SU-DHL-6 (cell line): ENCODE results near the gene SNX27.
"Not testable (repeated sequence)": the region's sequence is repeated elsewhere in the genome, so short reads cannot be mapped to it uniquely, and the experiment has no call there.

Experiments used
- H2AFZ ChIP-seq: fragments of 200-600 bp; sonication (generic); 2 replicates; pipeline ENCODE4 v1.6.1; 2014; ENCODE audit warnings: low read depth, mild to moderate bottlenecking, moderate library complexity, mixed read lengths, antibody characterized with exemption, low read length; ENCODE audit not compliant: severe bottlenecking
- H3F3A ChIP-seq: fragments of 200-600 bp; shearing (Covaris generic); 2 replicates; pipeline ENCODE4 v1.6.0; 2016; ENCODE audit warnings: antibody characterized with exemption, mild to moderate bottlenecking; ENCODE audit not compliant: insufficient read depth
- H3K27ac ChIP-seq: fragments of 200-600 bp; sonication (generic); 2 replicates; pipeline ENCODE4 v1.5.1; 2016; ENCODE audit warnings: low read depth, mild to moderate bottlenecking, low read length, moderate library complexity, mixed read lengths
- H3K27me3 ChIP-seq: fragments of 200-600 bp; sonication (generic), shearing (Covaris generic); 2 replicates; pipeline ENCODE4 v1.6.0; 2014; ENCODE audit warnings: mild to moderate bottlenecking, low read length
- H3K36me3 ChIP-seq: fragments of 200-600 bp; sonication (generic); 2 replicates; pipeline ENCODE4 v1.6.1; 2014; ENCODE audit warnings: mild to moderate bottlenecking, low read length, mixed read lengths
- H3K4me2 ChIP-seq: fragments of 300-600, 200-600 bp; shearing (Covaris generic), sonication (generic); 2 replicates; pipeline ENCODE4 v1.6.0; 2014; ENCODE audit warnings: low read length, low read depth, mild to moderate bottlenecking; ENCODE audit not compliant: poor library complexity, severe bottlenecking
- H3K4me3 ChIP-seq: fragments of 200-600 bp; sonication (generic); 2 replicates; pipeline ENCODE4 v1.5.1; 2014; ENCODE audit warnings: antibody characterized with exemption, low read length, mild to moderate bottlenecking, mixed read lengths; ENCODE audit not compliant: insufficient read depth, poor library complexity, severe bottlenecking
- H3K79me2 ChIP-seq: fragments of 200-600 bp; sonication (generic); 2 replicates; pipeline ENCODE4 v1.6.1; 2014; ENCODE audit warnings: mild to moderate bottlenecking, low read length, moderate library complexity; ENCODE audit not compliant: insufficient read depth
- H3K9ac ChIP-seq: fragments of 200-600 bp; sonication (generic); 2 replicates; pipeline ENCODE4 v1.7.0; 2014; ENCODE audit warnings: mild to moderate bottlenecking, low read length
- H3K9me2 ChIP-seq: fragments of 200-600 bp; sonication (generic); replicated peaks from 2 replicates; pipeline ENCODE4 v1.6.1; 2014; ENCODE audit warnings: low read length; ENCODE audit not compliant: insufficient read depth
- H3K9me3 ChIP-seq: fragments of 200-600 bp; sonication (generic); 2 replicates; pipeline ENCODE4 v1.6.1; 2014; ENCODE audit warnings: low read length, mixed read lengths; ENCODE audit not compliant: insufficient read depth
- H4K20me1 ChIP-seq: fragments of 200-600 bp; sonication (generic); 2 replicates; pipeline ENCODE4 v1.6.1; 2014; ENCODE audit warnings: low read depth, mild to moderate bottlenecking, antibody characterized with exemption, low read length, moderate library complexity, mixed read lengths
- CTCF ChIP-seq: fragments of 200-600 bp; sonication (generic); IDR thresholded peaks from one replicate; pipeline ENCODE4 v1.5.1; 2017; ENCODE audit warnings: antibody characterized with exemption, mild to moderate bottlenecking, low read length, moderate library complexity; ENCODE audit not compliant: insufficient read depth, poor library complexity, severe bottlenecking
- EZH2phosphoT487 ChIP-seq: fragments of 200-600 bp; sonication (generic), shearing (Covaris generic); conservative IDR thresholded peaks from 2 replicates; pipeline ENCODE4 v1.6.1; 2018; ENCODE audit warnings: mild to moderate bottlenecking, antibody characterized with exemption, low read length, moderate library complexity, mixed read lengths

Gene SNX27

GRCh38 chr1:151673407-151673806 lies 61.6 kb downstream of the SNX27 start:
- no peaks in the 10 kb centered on the region for H3F3A ChIP-seq
- H3K9me2 ChIP-seq, result no peaks in the 10 kb centered on the region
- H3K79me2 ChIP-seq, result no peaks in the 10 kb centered on the region
- TF ChIP-seq CTCF, result no peak
- no peaks in the 10 kb centered on the region for H3K9me3 ChIP-seq
- no peaks in the 10 kb centered on the region for H4K20me1 ChIP-seq
- no peak overlapping the region for H2AFZ ChIP-seq
- H3K4me2 ChIP-seq, result no peak overlapping the region
- H3K36me3 ChIP-seq, result peaks cover 9% of the 10 kb centered on the region
- H3K9ac ChIP-seq, result no peak overlapping the region
- H3K4me3 ChIP-seq, result no peak overlapping the region
- H3K27ac ChIP-seq, result no peak overlapping the region
- no peaks in the 10 kb centered on the region for H3K27me3 ChIP-seq

DNA sequence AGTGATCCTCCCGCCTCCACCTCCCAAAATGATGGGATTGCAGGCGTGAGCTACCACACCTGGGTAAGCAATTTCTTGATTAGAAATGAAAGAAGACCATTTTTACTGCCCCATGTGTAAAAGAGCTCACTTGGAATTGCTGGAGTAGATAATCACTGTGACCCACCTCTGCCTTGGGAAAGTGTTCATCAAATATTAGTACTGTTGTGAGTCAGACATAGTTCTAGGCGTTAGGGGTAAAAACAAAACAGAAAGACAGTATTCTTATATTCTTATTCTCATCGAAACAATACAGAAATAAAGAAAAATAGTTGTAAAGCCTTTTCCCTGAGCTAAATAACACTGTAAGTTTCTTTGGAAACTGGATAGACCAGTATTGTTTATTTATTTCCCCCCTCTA lies 68.5 kb downstream of the SNX27 start:
- H3K4me2 ChIP-seq, result no peak overlapping the region
- H4K20me1 ChIP-seq, result no peaks in the 10 kb centered on the region
- H2AFZ ChIP-seq, result no peak overlapping the region
- no peak overlapping the region for H3K4me3 ChIP-seq
- TF ChIP-seq EZH2phosphoT487, result no peak
- no peak for TF ChIP-seq CTCF
- no peaks in the 10 kb centered on the region for H3K79me2 ChIP-seq
- H3K9me3 ChIP-seq, result no peaks in the 10 kb centered on the region
- H3K27ac ChIP-seq, result no peak overlapping the region
- H3K36me3 ChIP-seq, result no peaks in the 10 kb centered on the region; the same call in 1 of the 2 replicates
- no peak overlapping the region for H3K9ac ChIP-seq
- no peaks in the 10 kb centered on the region for H3K27me3 ChIP-seq
- H3F3A ChIP-seq, result no peaks in the 10 kb centered on the region
- no peaks in the 10 kb centered on the region for H3K9me2 ChIP-seq

DNA sequence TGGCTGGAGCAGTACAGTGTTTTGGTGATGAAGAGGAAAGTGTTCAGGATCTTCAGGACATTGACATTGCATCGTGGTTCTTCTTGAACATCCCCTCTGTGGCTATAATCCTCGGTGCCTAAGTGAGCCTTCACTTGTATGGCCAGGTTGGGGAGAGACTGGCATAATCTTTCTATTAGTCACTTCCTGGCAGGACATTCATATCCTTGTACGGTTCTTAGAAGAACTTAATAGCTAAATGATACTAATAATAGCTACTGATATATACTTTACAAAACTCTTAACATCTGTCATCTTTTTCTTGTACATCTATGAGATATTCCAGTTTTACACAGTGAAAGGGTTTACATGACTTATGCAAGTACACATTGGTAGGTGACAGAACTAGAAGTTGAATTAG lies 69.0 kb downstream of the SNX27 start:
- Histone ChIP-seq H3K4me3 (no peak overlapping the region), H3K36me3 (no peaks in the 10 kb centered on the region; the same call in 1 of the 2 replicates), H3K9ac (no peak overlapping the region), H2AFZ (no peak overlapping the region), H3K9me3 (no peaks in the 10 kb centered on the region), H3F3A (no peaks in the 10 kb centered on the region), H3K79me2 (no peaks in the 10 kb centered on the region), H3K4me2 (no peak overlapping the region), H3K27ac (no peak overlapping the region), H3K27me3 (no peaks in the 10 kb centered on the region), H4K20me1 (no peaks in the 10 kb centered on the region), H3K9me2 (no peaks in the 10 kb centered on the region)
- no peak for TF ChIP-seq CTCF
- no peak for TF ChIP-seq EZH2phosphoT487

GRCh38 chr1:151681923-151682322 lies 70.1 kb downstream of the SNX27 start:
- Histone ChIP-seq H3K9ac (no peak overlapping the region), H3K27ac (no peak overlapping the region), H3K27me3 (no peaks in the 10 kb centered on the region), H3K9me3 (no peaks in the 10 kb centered on the region), H4K20me1 (no peaks in the 10 kb centered on the region), H3F3A (no peaks in the 10 kb centered on the region), H3K36me3 (no peaks in the 10 kb centered on the region; the same call in 1 of the 2 replicates), H3K4me2 (no peak overlapping the region), H3K79me2 (no peaks in the 10 kb centered on the region), H3K4me3 (no peak overlapping the region), H3K9me2 (no peaks in the 10 kb centered on the region), H2AFZ (no peak overlapping the region)
- TF ChIP-seq CTCF, result no peak
- no peak for TF ChIP-seq EZH2phosphoT487

- not testable (repeated sequence) for H4K20me1 ChIP-seq, H3K27me3 ChIP-seq, H2AFZ ChIP-seq, H3K27ac ChIP-seq, H3K4me3 ChIP-seq, H3K36me3 ChIP-seq, H3K79me2 ChIP-seq, H3K9me3 ChIP-seq, H3F3A ChIP-seq, H3K4me2 ChIP-seq, H3K9ac ChIP-seq, H3K9me2 ChIP-seq
Measured at GRCh38 chr1:151682901-151683300, 71.1 kb downstream of the SNX27 start.
